Heart right ventricle (tissue), 16 donors: Measurements from ENCODE around the gene MTCH1. TPM values are rescaled to one million over a fixed set of nuclear protein-coding genes. Genes with fewer than 3 reads are reported as not detected.

Experiments used
- ATAC-seq, 8 donors: fragments of 200-7000 bp; cut with Tn5 transposase; one replicate each; pipeline ENCODE4 v1.9.1; 2020; ENCODE audit warnings: mild to moderate bottlenecking in 8 of 8, moderate library complexity in 8 of 8, moderate number of reproducible peaks in 1 of 8
- DNase-seq, 2 donors: peaks; one replicate each; pipeline ENCODE4 v3.0.0-alpha.2; 2020
- H3K27ac ChIP-seq, 10 donors: fragments of 200-600 bp; sonication (generic) in 2 of 10; one replicate each; pipeline versions ENCODE4 v1.5.0 to v1.8.0; 2020 to 2022; ENCODE audit warnings: mild to moderate bottlenecking in 3 of 10
- H3K27me3 ChIP-seq, 7 donors: fragments of 200-600 bp; one replicate each; pipeline ENCODE4 v1.8.0; 2021 to 2022; ENCODE audit warnings: mild to moderate bottlenecking in 2 of 7
- H3K36me3 ChIP-seq, 9 donors: fragments of 200-600 bp; sonication (generic) in 1 of 9; one replicate each; pipeline versions ENCODE4 v1.5.0 to v1.8.0; 2020 to 2022; ENCODE audit warnings: mild to moderate bottlenecking in 2 of 9
- H3K4me1 ChIP-seq, 9 donors: fragments of 200-600 bp; sonication (generic) in 1 of 9; one replicate each; pipeline versions ENCODE4 v1.5.0 to v1.8.0; 2020 to 2022; ENCODE audit warnings: mild to moderate bottlenecking in 4 of 9
- H3K4me3 ChIP-seq, 10 donors: fragments of 200-600 bp; sonication (generic) in 2 of 10; one replicate each; pipeline versions ENCODE4 v1.5.0 to v1.8.0; 2020 to 2022; ENCODE audit warnings: mild to moderate bottlenecking in 7 of 10, moderate library complexity in 2 of 10
- H3K9me3 ChIP-seq, 11 donors: fragments of 200-600 bp in 10 of 11; sonication (generic) in 2 of 11; one replicate each; pipeline versions ENCODE4 v1.5.0 to v1.8.0; 2013 to 2022; ENCODE audit warnings: mild to moderate bottlenecking in 2 of 11, control low read depth in 1 of 11, moderate library complexity in 1 of 11
- WGBS, 2 donors: extraction: QIAGEN DNeasy Blood & Tissue Kit; methylation state at CpG; one replicate each; pipeline ENCODE4 v1.1.7; 2013; ENCODE audit warnings: inconsistent platforms in 1 of 2; 5-methylcytosine and 5-hydroxymethylcytosine counted together
- intact Hi-C, 10 donors: fragments of 100-400 bp; cut with DNase I; formaldehyde crosslinking; loops; one replicate each; pipeline versions ENCODE4 v1.11.1 to v1.14.2; 2022
- polyA plus RNA-seq, 2 donors: library from polyadenylated mRNA; stranded (reverse); fragments of 200-250 nt; gene quantifications; one replicate each; pipeline ENCODE4 v1.2.3, GENCODE V29; 2013
- total RNA-seq, 10 donors: library from RNA; stranded (reverse); fragmentation: NEBNext Ultra II Directional in 3 of 10; extraction: Animal tissue kit (Norgen Biotek cat#: 25700) in 3 of 10; gene quantifications; one replicate each; pipeline versions ENCODE4 v1.2.1 to v1.2.4, GENCODE V29; 2021 to 2023
- TF ChIP-seq, protein P1 (sequence below), 9 donors: fragments of 200-600 bp; sonication (generic) in 2 of 9; IDR thresholded peaks; one replicate each; pipeline versions ENCODE4 v1.5.0 to v1.8.0; 2021 to 2022; ENCODE audit warnings: antibody characterized with exemption in 9 of 9, mild to moderate bottlenecking in 5 of 9, moderate library complexity in 1 of 9
- donor health status: Arrhythmogenic right ventricular cardiomyopathy.
- donor health status: ischemic (EF 13 %, LVEDD 7.1; RV severe dilation, severe dysfunction).
- donor health status: healthy with polysubstance abuse.
- donor health status: DM: no; HTN: yes; CAD: no.
- donor health status: DM: no; HTN: no; CAD: no.
- donor health status: ischemic (EF 25% LVEDD 6.9; RV normal size, moderate dysfunction).
- donor health status: ischemic (EF 25% LVEDD 5.7; RV mildly dilated, moderate dysfunction).
- donor health status: healthy.
- donor health status: DM: yes; HTN: yes; CAD: no.
- donor health status: Ischemic cardiomyopathy.
- donor health status: ischemic (EF 35%, LVEDD 5.7; RV mildly dilated, moderate dysfunction).
- donor health status: nonischemic (EF 11% LVEDD 7.7; RV severe dilation, severe dysfunction).
- donor health status: DM: yes; HTN: yes; CAD: no.
- donor health status: PGD.
- donor health status: ischemic (EF 29% LVEDD 5.4; RV normal size, mild dysfunction).
- donor health status: nonischemic (EF 23%, LVEDD 6.1; RV moderate dilation, normal function).

Gene MTCH1
- total and polyA plus RNA-seq, 12 donors = 82.6 to 341 (median 156) TPM

DNA sequence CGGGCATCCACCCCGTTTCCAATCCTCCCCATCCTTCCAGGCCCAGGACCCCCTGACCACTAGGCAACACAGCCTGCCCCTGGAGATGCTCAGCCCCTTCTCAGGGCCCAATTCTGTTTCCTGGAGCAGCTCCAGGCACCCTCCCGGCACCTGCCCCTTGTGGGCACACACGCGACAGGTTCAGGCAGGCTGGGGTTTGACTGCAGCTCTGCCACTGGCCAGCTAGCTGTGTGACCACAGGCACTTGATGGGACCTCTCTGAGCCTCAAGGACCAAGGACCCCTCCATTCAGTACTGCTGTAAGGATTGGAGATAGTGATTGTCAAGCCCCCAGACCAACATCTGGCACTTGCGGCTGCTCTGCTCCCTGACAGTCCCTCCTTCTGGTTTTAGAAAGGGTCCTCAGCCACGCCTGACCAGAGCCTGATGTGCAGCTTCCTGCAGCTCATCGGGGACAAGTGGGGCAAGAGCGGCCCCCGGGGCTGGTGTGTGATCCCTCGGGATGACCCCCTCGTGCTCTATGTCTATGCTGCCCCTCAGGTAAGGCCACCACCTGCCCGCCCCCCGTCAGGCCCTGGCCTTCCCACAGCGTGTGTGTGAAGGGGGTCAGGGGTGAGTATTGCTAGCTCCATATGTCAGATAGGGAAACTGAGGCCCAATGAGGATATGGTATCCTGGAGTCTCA lies 41.2 kb upstream of the MTCH1 start:
- 81 to 88% methylated on average over 15 of the region's 15 CpGs for WGBS, 2 donors
- TF ChIP-seq, protein P1, sequence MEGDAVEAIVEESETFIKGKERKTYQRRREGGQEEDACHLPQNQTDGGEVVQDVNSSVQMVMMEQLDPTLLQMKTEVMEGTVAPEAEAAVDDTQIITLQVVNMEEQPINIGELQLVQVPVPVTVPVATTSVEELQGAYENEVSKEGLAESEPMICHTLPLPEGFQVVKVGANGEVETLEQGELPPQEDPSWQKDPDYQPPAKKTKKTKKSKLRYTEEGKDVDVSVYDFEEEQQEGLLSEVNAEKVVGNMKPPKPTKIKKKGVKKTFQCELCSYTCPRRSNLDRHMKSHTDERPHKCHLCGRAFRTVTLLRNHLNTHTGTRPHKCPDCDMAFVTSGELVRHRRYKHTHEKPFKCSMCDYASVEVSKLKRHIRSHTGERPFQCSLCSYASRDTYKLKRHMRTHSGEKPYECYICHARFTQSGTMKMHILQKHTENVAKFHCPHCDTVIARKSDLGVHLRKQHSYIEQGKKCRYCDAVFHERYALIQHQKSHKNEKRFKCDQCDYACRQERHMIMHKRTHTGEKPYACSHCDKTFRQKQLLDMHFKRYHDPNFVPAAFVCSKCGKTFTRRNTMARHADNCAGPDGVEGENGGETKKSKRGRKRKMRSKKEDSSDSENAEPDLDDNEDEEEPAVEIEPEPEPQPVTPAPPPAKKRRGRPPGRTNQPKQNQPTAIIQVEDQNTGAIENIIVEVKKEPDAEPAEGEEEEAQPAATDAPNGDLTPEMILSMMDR (IDR thresholded peaks at IDR 0.05) = no peak
- H3K27me3 ChIP-seq = no peaks in the 10 kb centered on the region
- DNase-seq = no peak
- H3K36me3 ChIP-seq = peaks cover 0 to 68% (median 0%) of the 10 kb centered on the region in 9 donors
- H3K4me1 ChIP-seq = peaks cover 0 to 10% (median 0%) of the 10 kb centered on the region in 9 donors
- H3K9me3 ChIP-seq = peaks cover 0 to 9% (median 4%) of the 10 kb centered on the region in 11 donors
- H3K4me3 ChIP-seq = no peak overlapping the region
- no peak for ATAC-seq
- no peak overlapping the region for H3K27ac ChIP-seq
- intact Hi-C loops = loop anchor here in 3 of 10 donors (2.0 to 10.0 kb wide), 4 partner anchors 145 to 188 kb away; partner anchors contain the start of gene PIM1 (in 2 of the 3)

DNA sequence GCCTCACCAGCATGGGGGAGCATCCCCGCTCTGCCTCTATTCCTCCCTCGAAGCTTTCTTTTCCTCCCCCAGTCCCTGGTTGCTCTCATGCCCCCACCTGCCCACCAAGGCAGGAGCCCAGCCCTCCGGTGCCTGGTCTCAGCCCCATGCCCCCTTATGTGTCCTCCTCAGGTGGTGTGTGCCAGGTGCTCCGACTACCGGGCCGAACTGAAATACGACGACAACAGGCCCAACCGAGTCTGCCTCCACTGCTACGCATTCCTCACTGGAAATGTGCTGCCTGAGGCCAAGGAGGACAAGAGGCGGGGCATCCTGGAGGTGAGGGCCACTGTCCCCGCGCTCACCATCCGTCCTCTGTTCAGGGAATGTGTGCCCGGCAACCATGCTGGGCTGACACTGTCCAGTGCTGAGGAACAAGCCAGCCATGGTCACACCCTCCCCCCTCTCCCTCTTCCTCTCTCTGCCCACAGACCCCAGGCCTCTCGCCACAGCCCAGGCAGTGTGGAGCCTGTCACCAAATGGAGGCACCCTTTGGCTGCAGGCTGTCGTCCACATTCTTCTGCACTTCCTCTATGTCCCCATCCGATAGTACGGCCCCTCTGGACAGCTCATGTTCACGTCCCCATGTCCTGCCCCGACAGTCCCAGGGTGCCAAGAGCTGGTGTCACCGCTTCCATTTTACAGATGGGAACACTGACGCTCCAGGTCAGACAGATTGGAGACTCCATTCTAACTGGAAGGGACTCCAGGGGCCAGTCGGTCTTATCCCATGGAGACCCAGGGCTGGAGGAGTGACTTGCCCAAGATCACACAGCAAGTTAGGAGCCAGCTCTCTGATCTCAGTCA lies 39.8 kb upstream of the MTCH1 start:
- H3K27ac ChIP-seq = no peak overlapping the region
- peaks cover 0 to 7% (median 4%) of the 10 kb centered on the region in 11 donors for H3K9me3 ChIP-seq
- H3K4me3 ChIP-seq = no peak overlapping the region
- DNase-seq (no peak), ATAC-seq (no peak)
- WGBS, 2 donors = 89% methylated on average over 24 of the region's 24 CpGs
- H3K36me3 ChIP-seq = peaks cover 0 to 68% (median 0%) of the 10 kb centered on the region in 9 donors
- H3K27me3 ChIP-seq = no peaks in the 10 kb centered on the region
- TF ChIP-seq, protein P1 (IDR thresholded peaks at IDR 0.05) = no peak
- peaks cover 0 to 18% (median 0%) of the 10 kb centered on the region in 9 donors for H3K4me1 ChIP-seq
- intact Hi-C loops = loop anchor here in 3 of 10 donors (2.0 to 10.0 kb wide), 4 partner anchors 146 to 189 kb away; partner anchors contain the start of gene PIM1 (in 2 of the 3)

- ATAC-seq = no peak
- Histone ChIP-seq H3K4me1 (peaks cover 0 to 13% (median 0%) of the 10 kb centered on the region in 9 donors), H3K4me3 (no peak overlapping the region), H3K27me3 (no peaks in the 10 kb centered on the region), H3K27ac (no peak overlapping the region), H3K36me3 (peaks cover 0 to 72% (median 0%) of the 10 kb centered on the region in 9 donors), H3K9me3 (no peaks in the 10 kb centered on the region)
- intact Hi-C loops = loop anchor here in 3 of 10 donors (5.0 to 10.0 kb wide), 3 partner anchors 148 to 190 kb away; partner anchors contain the start of gene PIM1 (in 3 of the 3)
- TF ChIP-seq, protein P1 (IDR thresholded peaks at IDR 0.05) = no peak
- 78 to 87% methylated on average over 15 of the region's 15 CpGs for WGBS, 2 donors
- no peak for DNase-seq
Observed at GRCh38 chr6:37024656-37025337, 38.8 kb upstream of the MTCH1 start.
